Stimulated activated CD8-positive, alpha-beta memory T cell treated with anti-CD3 and anti-CD28 coated beads, Interleukin-12 subunit alpha, Interleukin-12 subunit beta, amount 100 ng/mL, for 24 hours (primary cell): ENCODE results near the gene PKD1L1.
"Not testable (repeated sequence)": the region's sequence is repeated elsewhere in the genome, so short reads cannot be mapped to it uniquely, and the experiment has no call there.

Experiments
- DNase-seq: peaks from one replicate; pipeline ENCODE4 v3.0.0-alpha.2; 2020; ENCODE audit errors: extremely low read depth

The PKD1L1 gene

DNA sequence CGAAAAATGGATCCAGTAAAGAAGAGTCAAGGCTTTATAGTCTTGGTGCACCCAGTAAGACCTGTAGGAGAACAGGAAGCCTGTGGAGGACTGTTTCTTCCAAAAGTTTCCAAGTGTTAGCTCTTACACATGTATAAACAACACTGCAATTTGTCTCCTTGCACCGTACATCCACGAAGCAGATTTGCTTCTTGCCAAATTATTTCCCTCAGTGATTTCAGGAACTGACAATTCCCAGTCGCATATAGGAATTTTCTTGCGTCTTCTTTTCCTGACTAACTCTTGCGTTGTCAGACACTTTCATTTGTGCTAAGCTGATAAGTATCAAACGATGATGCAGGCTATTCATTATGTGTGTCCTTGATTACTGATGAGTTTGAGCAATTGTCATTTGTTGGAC, 182.1 kb downstream of the PKD1L1 start:
- DNase-seq = no peak

DNA sequence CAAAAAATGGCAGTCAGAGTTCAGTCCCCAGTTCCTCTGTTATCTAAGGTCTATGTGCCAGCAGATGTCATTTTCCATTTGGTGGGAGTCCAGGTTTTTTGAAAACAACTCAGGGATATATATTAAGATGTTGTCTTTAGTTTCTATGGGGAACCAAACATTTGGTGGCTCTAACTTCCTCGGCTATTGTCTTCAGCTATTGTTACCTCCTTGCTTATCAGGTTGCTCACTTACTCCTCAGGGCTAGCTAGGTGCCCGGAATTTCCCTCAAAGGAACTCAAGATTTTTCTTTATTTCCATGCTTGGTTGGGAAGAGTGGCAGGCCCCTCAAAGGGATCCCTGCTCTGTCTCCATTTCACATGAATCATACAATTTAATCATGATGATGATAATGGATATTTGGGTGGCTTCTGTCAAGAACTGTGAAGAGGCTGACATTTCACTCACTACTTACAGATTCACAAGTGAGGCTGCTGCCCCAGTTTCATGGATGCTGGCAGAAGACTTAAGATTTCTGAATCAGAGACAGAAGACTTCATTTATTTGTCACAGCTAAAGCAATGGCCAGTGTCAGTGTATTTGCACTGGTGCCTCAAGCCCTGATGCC, 182.8 kb downstream of the PKD1L1 start:
- DNase-seq = no peak

DNA sequence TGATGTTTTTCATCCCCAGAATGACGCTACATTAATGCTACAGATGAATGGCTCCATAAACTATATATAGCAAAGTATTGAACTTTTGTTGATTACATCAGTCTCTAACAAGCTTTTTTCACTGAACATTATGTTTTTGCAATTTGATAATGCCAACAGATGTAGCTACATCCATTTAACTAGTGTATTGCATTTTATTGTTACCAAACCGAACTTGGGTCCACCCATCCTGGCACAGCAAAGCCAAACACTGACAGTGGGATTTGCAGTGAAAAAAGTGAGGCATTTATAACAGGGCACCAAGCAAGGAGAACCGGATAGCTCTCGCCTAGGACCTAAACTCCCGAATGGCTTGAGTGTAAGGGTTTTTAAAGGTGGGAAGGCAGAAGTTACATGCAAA, 183.5 kb downstream of the PKD1L1 start:
- no peak for DNase-seq

DNA sequence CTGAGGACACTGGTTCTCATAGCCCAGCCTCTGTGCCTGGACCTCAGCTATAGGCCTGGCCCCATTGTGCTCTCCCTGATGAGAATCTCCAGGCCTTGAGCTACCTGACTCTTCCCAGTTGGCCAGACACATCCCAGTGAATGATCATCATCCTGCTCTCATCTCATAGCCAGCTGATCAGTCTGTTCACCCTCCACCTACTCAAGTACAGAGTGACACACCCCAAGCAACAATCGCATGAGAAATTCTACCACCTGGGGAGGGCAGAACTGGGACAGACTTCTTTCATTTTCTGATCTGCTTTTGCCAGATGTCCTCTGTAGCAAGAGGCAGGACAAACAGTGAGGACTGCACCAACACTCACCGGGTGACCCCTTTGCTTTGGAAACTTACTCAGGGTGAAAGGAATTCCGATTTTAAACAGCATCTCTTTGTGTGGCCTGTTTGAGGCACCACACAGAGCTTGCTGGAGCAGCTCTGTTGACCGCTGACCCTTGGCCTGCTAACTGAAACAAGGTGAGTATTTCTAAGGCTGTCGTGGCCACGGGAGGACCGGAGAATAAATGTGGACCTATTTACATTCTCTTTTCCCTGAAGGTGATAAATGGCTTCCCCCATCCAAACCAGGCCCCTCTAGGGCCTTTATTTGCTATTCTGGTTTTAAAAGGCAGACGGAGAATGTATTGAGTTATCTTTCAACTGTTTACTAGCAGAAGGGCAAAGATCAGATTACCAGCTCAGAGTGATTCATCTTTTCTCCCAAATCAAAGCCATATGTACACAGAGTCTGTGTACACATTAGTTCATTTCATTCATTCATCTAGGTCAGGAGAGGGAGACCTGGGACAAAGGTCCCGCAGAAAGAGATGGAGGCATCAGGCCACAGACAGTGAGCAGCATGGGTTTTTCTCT, 184.9 kb downstream of the PKD1L1 start:
- no peak for DNase-seq

DNA sequence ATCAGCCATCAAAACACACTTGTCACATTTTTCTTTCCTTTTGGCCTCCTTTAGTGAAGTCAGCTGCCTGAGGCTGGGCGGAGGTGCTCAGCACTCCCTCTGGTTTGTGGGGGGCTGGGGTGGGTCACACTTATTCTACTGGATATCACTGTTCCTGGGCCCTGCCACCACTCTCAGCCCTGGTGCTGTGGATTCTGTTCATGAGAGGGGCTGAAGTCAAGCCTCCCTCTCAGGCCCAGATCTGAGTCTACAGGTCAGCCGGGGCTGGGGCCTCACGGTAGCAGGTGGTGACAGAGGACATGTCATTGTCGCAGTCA, 185.6 kb downstream of the PKD1L1 start:
- no peak for DNase-seq

DNA sequence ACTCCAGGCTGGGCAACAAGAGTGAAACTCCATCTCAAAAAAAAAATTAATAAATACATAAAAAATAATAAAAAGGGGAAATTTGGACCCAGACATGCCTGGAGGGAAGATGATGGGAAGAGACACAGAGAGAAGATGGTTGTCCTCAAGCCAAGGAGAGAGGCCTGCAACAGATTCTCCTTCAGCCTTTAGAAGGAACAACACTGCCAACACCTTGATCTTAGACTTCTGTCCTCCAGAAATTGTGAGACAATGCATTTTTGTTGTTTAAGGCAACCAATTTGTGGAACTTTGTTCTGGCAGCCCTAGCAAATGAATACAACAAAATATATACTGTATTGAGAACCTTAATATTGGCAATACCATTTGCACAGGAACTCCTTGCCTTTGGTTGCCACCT, 186.1 kb downstream of the PKD1L1 start:
- no peak for DNase-seq

DNA sequence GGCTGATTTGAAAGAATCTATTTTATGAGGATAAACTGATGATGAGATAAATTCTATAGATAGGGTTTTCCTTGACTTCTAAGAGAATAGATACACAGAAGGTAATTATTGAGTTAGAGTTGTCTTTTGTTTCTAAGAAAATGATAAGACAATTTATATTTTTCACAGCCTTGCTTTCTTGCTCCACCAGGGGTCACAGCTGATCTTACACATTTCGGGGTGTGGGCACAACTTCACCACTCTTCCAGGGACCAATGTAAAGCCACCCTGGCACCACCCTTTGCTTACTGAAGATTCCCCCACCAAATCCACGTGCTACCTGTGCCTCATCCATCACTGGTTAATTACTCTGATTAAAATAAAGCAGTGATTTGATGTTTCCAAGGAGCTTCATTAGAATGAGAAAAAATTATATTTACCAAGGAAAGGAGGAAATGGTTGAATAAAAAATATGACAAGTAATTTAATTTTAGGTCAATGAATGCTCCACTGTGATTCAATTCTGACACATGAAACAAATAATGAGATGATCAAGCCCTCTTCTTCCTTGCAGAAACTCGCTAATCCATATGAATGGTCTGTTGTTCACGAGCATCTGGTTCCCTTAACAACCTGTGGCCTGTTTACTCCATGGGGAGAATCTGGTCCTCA, 189.1 kb downstream of the PKD1L1 start:
- DNase-seq = no peak

DNA sequence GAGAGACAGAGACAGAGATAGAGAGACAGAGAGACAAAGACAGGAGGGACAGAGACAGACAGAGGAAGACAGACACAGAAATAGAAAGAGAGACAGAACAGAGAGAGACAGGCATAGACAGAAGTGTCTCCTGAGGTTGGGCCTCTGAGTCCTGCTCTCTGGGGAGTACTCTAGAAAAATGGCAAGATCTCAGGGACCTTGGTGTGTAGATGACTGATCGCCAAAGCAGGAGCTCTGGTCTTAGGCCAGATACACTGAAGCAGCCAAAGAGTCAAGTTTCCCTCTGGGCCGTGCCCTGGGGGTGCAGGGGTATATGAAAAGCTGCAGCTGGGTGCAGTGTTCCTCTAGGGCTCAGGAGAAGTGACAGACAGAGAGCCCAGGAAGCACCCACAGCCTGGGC, 189.7 kb downstream of the PKD1L1 start:
- DNase-seq = no peak

DNA sequence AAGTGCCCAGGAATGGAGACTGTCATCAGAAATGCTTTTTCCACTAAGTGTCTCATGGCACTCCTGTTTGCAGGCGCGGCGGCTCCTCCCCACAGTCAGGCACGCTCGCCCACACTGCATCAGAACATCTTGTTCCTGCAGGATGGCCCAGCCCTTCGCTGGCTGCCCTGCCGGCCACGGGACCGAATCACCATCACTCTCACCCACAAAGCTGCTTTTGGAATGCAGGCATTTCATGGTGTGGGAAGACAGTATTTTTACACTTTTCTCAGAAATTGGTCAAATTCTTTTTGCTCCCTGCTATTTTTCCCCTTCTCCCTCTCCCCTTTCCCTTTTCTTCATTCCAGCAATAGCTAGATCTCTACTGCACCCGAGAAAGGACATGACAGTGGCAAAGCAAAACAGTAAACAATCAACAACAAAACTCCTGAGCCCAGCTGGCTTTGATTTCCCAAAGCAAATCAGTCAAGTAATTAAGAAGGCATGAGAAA, 190.3 kb downstream of the PKD1L1 start:
- DNase-seq = no peak

DNA sequence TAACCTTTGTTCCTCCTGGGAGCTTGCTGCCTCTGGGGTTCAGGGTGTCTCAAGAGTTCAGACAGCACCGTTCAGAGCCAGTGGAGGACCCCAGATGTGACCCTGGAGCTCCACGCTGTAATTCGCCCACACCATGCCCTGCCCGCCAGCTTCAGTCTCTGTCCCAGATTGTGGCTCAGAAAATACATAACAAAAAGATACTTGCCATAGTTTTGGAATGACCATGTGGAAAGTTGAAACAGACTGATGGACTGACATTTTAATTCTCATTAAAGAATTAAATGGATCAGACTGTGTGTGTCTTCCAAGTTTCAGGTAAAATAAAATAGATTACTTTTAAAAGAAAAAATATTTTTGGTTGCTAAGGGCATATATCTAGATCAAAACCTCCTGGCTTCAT, 191.6 kb downstream of the PKD1L1 start:
- DNase-seq = no peak

DNA sequence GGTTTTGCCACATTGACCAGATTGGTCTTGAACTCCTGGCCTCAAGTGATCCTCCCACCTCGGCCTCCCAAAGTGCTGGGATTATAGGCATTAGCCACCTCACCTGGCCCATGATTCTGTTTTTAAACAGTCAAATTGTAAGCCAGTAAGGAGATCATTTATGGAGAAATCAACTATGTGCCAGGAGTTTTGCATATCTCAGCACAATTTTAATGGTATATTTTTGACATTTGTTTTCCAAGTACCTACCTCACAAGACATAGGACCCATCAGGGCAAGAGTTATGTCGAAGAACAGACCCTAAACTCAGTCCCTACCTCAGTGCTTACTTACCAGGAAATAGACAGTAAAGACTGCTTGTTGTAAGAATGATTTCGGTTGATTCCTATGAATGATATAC, 193.0 kb downstream of the PKD1L1 start:
- no peak for DNase-seq

DNA sequence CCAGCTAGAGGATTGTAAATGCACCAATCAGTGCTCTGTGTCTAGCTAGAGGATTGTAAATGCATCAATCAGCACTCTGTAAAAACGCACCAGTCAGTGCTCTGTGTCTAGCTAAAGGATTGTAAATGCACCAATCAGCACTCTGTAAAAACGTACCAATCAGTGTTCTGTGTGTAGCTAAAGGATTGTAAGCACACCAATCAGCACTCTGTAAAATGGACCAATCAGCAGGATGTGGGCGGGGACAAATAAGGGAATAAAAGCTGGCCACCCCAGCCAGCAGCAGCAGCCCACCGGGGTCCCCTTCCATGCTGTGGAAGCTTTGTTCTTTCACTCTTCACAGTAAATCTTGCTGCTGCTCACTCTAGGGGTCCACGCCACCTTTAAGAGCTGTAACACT, 196.5 kb downstream of the PKD1L1 start:
- not testable (repeated sequence) for DNase-seq

DNA sequence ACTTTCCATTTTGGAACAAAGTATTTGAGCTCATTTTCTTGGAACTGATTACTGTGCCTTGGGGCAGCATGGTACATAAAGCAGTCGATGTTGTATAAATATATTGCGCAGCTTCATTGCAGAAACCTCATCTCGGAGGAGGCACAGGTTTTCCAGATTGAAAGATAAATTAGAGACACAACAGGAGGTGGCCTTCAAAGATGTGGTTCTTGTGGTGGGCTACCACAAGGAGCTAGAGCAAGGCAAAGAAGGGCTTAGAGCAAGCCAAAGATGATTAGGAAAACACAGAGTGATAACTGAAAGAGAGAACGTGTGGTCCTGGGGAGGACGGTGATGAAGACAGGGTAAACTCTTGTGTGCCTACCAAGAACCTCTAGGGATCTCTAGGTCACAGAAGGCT, 197.2 kb downstream of the PKD1L1 start:
- DNase-seq = no peak

DNA sequence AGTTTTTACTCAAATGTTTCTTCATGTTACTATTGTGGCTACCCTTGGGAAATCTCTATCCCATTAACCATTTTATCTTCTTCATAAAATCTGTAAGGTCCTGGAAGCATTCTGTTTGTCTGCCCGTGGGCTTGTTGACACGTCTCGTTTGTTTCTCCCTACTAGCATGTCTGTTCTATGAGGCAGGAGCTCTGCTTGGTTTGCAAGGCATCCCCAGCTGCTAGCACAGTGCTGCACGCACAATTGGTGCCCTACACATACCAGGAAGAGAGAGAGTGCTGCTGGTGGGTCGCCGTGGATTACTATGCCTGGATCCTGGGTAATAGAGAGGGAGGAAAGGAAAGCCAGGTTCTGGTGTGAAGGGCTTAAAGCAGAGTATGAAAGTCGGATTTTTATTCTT, 200.2 kb downstream of the PKD1L1 start:
- DNase-seq = no peak

DNA sequence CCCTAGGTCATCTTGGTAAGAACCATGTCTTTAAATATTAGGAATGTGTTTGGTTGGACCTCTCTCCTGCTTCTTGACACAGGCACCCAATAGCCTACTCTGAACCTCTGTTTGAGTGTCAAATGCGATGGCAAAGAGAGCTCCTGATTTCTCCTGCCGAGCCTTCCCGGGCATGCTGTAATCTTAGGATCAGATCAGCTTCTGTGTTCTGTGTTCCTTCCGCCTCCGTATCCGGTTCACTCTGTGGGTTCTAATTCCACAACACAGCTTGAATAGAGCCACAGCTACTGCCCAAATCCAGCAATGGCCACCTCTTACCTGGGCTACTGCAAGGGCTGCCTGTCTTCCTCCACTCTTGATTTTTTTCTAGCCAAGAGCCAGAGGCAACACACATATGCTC, 201.1 kb downstream of the PKD1L1 start:
- DNase-seq = no peak

DNA sequence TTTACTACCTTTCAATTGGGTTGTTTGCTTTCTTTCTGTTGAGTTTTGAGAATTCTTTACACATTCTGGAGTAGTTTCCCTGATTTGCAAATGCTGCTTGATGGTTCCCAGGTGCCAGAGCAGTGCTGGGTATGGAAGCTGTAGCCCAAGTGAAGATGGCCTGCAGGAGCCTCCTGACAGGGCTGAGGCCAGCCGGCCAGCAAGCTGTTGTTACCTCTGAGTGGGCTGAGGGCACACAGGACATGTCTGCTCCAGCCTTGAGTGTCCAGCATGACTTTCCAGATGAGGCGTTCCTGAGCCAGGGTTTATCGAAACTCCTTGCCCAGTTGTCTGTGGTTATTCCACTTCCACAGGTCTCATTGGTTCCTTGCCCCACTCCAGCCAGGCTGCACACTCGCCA, 201.8 kb downstream of the PKD1L1 start:
- no peak for DNase-seq

DNA sequence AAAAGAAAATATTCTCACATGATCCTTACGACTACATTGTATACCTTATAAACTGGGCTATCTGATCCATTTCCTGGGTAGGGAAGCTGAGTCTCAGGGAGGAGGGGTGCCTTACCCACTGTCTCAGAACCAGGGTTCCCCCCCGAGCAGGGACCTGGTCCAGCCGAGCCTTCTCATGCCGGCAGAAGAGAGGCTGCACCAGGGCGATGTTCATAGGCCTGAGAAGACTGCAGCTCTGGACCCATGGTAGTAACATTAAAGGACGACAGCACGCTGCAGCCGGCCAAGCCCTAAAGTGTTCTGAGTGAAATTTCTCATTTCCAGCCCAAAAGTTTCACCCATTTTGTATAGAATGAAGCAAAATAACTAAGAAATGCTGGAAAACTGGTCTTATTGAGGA, 203.4 kb downstream of the PKD1L1 start:
- DNase-seq = no peak

DNA sequence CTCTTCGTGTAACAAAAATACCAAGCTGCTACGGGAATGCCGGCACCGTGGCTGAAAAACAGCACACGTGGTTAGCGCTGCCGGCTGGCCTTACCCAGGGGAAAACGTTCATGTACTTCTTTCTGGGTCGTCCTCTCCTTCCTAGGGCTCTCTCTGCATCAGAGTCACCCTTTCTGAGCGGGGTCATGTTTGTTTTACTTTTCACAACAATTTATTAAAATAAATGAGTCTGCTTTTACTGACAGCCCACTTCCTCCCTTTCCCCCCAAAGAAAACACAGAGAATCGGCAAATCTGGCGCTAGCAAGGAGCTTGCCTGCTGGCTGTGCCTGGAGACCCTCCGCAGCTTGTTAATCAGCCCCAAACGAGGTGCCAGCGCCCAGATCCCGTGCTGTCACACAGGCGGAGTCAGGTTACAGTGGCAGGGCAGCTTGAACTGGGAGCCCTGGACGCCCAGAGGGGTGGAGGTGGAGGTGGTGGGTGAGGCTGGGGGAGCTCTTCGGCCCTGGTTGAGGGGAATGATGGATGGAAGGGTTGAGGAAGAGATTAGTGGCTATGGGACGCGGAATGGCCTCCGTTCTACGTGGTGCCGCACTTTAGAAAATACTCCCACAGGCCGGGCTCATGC, 204.2 kb downstream of the PKD1L1 start:
- DNase-seq = no peak

DNA sequence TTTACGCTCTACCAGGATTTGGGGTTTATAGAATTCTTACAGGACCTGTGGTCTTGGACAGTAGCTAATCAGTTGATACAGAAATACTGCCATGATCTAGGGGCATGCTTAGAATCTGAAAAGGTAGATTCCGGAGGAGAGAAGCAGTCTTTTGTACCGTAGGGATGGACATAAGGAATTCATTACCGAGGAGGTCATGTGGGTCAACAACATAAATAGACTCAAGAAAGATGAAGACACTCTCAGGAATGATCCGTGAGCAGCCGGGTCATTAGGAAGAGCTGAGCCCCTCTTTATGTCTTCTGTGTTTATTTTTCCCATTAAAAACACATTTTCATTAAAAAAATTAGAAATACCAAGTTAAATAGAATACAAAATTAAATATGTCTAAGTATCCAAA, 206.3 kb downstream of the PKD1L1 start:
- DNase-seq = no peak

DNA sequence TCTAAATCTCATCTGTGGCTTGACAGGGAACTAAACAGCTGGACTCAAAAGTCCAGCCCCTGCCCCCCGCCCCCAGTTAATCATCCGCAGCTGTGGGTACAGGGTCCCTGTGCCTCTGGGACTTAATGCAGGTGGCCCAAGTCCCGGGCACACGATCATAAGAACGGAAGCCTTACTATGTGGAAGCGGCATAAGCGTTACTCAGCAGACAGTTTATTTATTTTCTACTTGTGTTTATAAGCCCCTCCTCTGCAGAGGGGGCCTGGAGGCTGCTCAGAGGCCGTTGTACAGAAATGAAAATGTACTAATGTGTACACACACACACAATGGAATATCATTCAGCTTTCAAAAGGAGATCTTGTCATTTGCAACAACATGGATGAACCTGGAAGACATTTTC, 208.4 kb downstream of the PKD1L1 start:
- no peak for DNase-seq

DNA sequence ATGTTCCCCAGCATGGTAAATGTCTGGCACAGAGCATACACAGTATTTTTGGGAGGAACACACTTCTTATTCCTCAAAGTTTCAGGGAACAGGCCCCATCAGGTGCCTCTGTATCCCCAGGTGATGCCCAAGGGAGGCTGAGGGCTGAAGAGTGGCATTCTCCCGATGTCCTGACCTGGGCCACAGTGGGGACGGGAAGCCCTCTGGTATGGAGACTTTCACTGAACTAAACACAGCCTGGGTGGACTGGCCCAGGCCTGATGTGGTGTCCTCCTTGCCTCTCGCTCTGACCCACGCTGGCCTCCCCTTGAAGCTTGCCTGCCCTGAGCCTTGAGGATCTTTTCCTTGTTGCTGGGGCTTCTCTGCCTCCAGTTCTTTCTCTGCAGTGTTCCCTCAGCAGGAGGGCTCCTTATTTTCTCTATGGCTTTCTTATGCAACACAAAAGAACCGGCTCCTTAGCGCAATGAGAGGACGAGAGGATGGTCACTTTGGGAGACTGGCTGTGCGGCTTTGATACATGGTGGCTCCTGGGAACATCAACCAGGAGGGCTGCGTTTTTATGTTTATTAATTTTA, 208.9 kb downstream of the PKD1L1 start:
- no peak for DNase-seq

DNA sequence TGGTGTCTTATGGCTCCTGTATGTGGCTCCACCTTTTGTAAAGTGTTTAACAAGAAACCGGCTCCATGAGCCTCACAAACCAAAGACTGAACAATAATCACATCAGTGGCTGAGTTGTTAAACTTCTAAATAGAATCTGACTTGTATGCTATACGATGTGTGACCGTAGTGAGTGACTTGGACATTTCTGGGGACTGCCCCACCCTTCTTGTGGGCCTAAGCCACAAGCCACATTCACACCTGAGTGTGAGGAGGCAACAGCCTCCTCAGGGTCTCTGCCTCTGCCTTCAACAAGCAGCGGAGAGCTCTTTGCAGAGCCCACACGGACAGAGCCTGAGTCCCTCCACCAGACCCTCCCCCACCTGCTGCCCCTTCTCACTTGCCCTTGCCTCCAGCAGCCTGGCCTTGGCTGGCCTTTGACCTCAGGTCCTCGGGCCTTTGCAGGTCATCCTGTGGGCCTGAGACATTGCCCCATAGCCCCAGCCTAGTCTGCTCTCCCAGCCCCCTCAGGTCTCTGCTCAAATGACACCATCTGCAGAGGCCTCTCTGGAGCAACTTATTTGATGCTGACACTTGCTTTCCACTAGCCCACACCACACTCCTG, 209.6 kb downstream of the PKD1L1 start:
- DNase-seq = no peak
